Liver (tissue), 9 donors: ENCODE measurements around the gene ZMYND11. TPM values are rescaled to one million over a fixed set of nuclear protein-coding genes. Genes with fewer than 3 reads are reported as not detected.

ENCODE experiments used
- DNase-seq: peaks from one replicate; pipeline ENCODE4 v3.0.0-alpha.2; 2017; ENCODE audit warnings: low spot score
- H3K27ac ChIP-seq, 2 donors: one replicate each; pipeline ENCODE4 v1.7.0; 2013; ENCODE audit warnings: inconsistent platforms in 2 of 2, low read length in 2 of 2, control low read depth in 1 of 2, low read depth in 1 of 2, mild to moderate bottlenecking in 1 of 2
- H3K27me3 ChIP-seq, 4 donors: one replicate each; pipeline versions ENCODE4 v1.6.1 to v1.7.0; 2013; ENCODE audit warnings: low read length in 3 of 4, inconsistent platforms in 1 of 4, mild to moderate bottlenecking in 1 of 4, moderate library complexity in 1 of 4; ENCODE audit not compliant: control insufficient read depth in 4 of 4, insufficient read depth in 4 of 4
- H3K36me3 ChIP-seq, 4 donors: one replicate each; pipeline versions ENCODE4 v1.6.1 to v1.7.0; 2013; ENCODE audit warnings: low read length in 3 of 4, mild to moderate bottlenecking in 3 of 4, low read depth in 1 of 4, moderate library complexity in 1 of 4; ENCODE audit not compliant: control insufficient read depth in 4 of 4, insufficient read depth in 3 of 4
- H3K4me1 ChIP-seq, 4 donors: one replicate each; pipeline versions ENCODE4 v1.6.1 to v1.7.0; 2013; ENCODE audit warnings: low read length in 3 of 4, mild to moderate bottlenecking in 3 of 4, moderate library complexity in 1 of 4; ENCODE audit not compliant: control insufficient read depth in 4 of 4, insufficient read depth in 4 of 4
- H3K4me3 ChIP-seq, 3 donors: one replicate each; pipeline versions ENCODE4 v1.6.1 to v1.7.0; 2013; ENCODE audit warnings: low read length in 3 of 3, control low read depth in 1 of 3, low read depth in 1 of 3, mild to moderate bottlenecking in 1 of 3
- H3K9ac ChIP-seq, 2 donors: one replicate each; pipeline ENCODE4 v1.7.0; 2013; ENCODE audit warnings: low read length in 2 of 2, mild to moderate bottlenecking in 2 of 2, moderate library complexity in 2 of 2, control low read depth in 1 of 2, low read depth in 1 of 2
- H3K9me3 ChIP-seq, 4 donors: one replicate each; pipeline versions ENCODE4 v1.6.1 to v1.7.0; 2013; ENCODE audit warnings: low read length in 3 of 4; ENCODE audit not compliant: control insufficient read depth in 4 of 4
- EGR1 ChIP-seq, 2 donors: IDR thresholded peaks; 2 replicates each; pipeline ENCODE4 v1.6.1; 2016 to 2018; ENCODE audit warnings: antibody characterized with exemption in 2 of 2, low read depth in 2 of 2
- FOXA1 ChIP-seq: IDR thresholded peaks from 2 replicates; pipeline ENCODE4 v1.6.1; 2016; ENCODE audit warnings: antibody characterized with exemption
- FOXA2 ChIP-seq: IDR thresholded peaks from 2 replicates; pipeline ENCODE4 v1.6.1; 2016; ENCODE audit warnings: antibody characterized with exemption
- HNF4A ChIP-seq, 2 donors: conservative IDR thresholded peaks; 2 replicates each; pipeline ENCODE4 v1.6.1; 2016; ENCODE audit warnings: antibody characterized with exemption in 2 of 2, mild to moderate bottlenecking in 2 of 2
- HNF4G ChIP-seq: IDR thresholded peaks from 2 replicates; pipeline ENCODE4 v1.6.1; 2016; ENCODE audit warnings: antibody characterized with exemption
- JUND ChIP-seq, 2 donors: IDR thresholded peaks; 2 replicates each; pipeline ENCODE4 v1.6.1; 2016; ENCODE audit warnings: antibody characterized with exemption in 2 of 2
- MAX ChIP-seq: IDR thresholded peaks from 2 replicates; pipeline ENCODE4 v1.6.1; 2016; ENCODE audit warnings: antibody characterized with exemption
- NR2F2 ChIP-seq: IDR thresholded peaks from 2 replicates; pipeline ENCODE4 v1.6.1; 2016; ENCODE audit warnings: antibody characterized with exemption
- RAD21 ChIP-seq, 2 donors: IDR thresholded peaks; 2 replicates each; pipeline ENCODE4 v1.6.1; 2016; ENCODE audit warnings: antibody characterized with exemption in 2 of 2, mild to moderate bottlenecking in 2 of 2
- RXRA ChIP-seq, 2 donors: IDR thresholded peaks; 2 replicates each; pipeline ENCODE4 v1.6.1; 2017 to 2018; ENCODE audit warnings: antibody characterized with exemption in 2 of 2, mild to moderate bottlenecking in 1 of 2
- SP1 ChIP-seq: IDR thresholded peaks from 2 replicates; pipeline ENCODE4 v1.6.1; 2018; ENCODE audit warnings: antibody characterized with exemption, mild to moderate bottlenecking
- TAF1 ChIP-seq: conservative IDR thresholded peaks from 2 replicates; pipeline ENCODE4 v1.6.1; 2016; ENCODE audit warnings: antibody characterized with exemption, mild to moderate bottlenecking
- YY1 ChIP-seq: IDR thresholded peaks from 2 replicates; pipeline ENCODE4 v1.6.1; 2016; ENCODE audit warnings: antibody characterized with exemption, mild to moderate bottlenecking
- ZBTB33 ChIP-seq: IDR thresholded peaks from 2 replicates; pipeline ENCODE4 v1.6.1; 2016; ENCODE audit warnings: antibody characterized with exemption
- WGBS: extraction: QIAGEN DNeasy Blood & Tissue Kit; methylation state at CpG from one replicate; pipeline ENCODE4 v1.1.7; 2013; 5-methylcytosine and 5-hydroxymethylcytosine counted together
- polyA plus RNA-seq, 2 donors: library from polyadenylated mRNA; stranded (reverse) in 1 of 2; unstranded in 1 of 2; fragments of 200-250 nt in 1 of 2; fragments of >200 nt in 1 of 2; fragmentation: Nextera tagmentation in 1 of 2; extraction: Ambion mirVana in 1 of 2; gene quantifications; one replicate each; pipeline versions ENCODE4 v1.2.1 to v1.2.3, GENCODE V29; 2013 to 2015
- total RNA-seq, 2 donors: library from RNA; depleted of rRNA; stranded (reverse); fragments of >200 nt; gene quantifications; one replicate each; pipeline ENCODE4 v1.2.3, GENCODE V29; 2014
- TF ChIP-seq, protein P1 (sequence below): IDR thresholded peaks from 2 replicates; pipeline ENCODE4 v1.6.1; 2016; ENCODE audit warnings: antibody characterized with exemption
- TF ChIP-seq, protein P2 (sequence below): IDR thresholded peaks from 2 replicates; pipeline ENCODE4 v1.6.1; 2016; ENCODE audit warnings: antibody characterized with exemption, mild to moderate bottlenecking
- TF ChIP-seq, protein P3 (sequence below): fragments of 150-350 bp; IDR thresholded peaks from 2 replicates; pipeline ENCODE4 v1.5.1; 2017; ENCODE audit warnings: improper control_type of control experiment, low read depth, low read length; ENCODE audit not compliant: missing input control
- donor health status: healthy.
- donor health status: healthy.
- donor health status: healthy.
- donor health status: healthy.
- donor health status: healthy.

ZMYND11 gene
- total and polyA plus RNA-seq, 4 donors = 13.2 to 34.3 (median 16.9) TPM

GRCh38 chr10:234708-235406, 99.6 kb downstream of the ZMYND11 start:
- TF ChIP-seq HNF4G (no peak), JUND (IDR thresholded peaks at IDR 0.05) (no peak), TAF1 (no peak), FOXA1 (no peak), RAD21 (IDR thresholded peaks at IDR 0.05) (no peak), ZBTB33 (no peak), MAX (no peak), EGR1 (IDR thresholded peaks at IDR 0.05; ENCODE audit: low read depth in 2 of 2) (no peak), HNF4A (conservative IDR thresholded peaks at IDR 0.05) (no peak), FOXA2 (no peak)
- TF ChIP-seq, protein P1, sequence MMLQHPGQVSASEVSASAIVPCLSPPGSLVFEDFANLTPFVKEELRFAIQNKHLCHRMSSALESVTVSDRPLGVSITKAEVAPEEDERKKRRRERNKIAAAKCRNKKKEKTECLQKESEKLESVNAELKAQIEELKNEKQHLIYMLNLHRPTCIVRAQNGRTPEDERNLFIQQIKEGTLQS = no peak
- TF ChIP-seq, protein P2, sequence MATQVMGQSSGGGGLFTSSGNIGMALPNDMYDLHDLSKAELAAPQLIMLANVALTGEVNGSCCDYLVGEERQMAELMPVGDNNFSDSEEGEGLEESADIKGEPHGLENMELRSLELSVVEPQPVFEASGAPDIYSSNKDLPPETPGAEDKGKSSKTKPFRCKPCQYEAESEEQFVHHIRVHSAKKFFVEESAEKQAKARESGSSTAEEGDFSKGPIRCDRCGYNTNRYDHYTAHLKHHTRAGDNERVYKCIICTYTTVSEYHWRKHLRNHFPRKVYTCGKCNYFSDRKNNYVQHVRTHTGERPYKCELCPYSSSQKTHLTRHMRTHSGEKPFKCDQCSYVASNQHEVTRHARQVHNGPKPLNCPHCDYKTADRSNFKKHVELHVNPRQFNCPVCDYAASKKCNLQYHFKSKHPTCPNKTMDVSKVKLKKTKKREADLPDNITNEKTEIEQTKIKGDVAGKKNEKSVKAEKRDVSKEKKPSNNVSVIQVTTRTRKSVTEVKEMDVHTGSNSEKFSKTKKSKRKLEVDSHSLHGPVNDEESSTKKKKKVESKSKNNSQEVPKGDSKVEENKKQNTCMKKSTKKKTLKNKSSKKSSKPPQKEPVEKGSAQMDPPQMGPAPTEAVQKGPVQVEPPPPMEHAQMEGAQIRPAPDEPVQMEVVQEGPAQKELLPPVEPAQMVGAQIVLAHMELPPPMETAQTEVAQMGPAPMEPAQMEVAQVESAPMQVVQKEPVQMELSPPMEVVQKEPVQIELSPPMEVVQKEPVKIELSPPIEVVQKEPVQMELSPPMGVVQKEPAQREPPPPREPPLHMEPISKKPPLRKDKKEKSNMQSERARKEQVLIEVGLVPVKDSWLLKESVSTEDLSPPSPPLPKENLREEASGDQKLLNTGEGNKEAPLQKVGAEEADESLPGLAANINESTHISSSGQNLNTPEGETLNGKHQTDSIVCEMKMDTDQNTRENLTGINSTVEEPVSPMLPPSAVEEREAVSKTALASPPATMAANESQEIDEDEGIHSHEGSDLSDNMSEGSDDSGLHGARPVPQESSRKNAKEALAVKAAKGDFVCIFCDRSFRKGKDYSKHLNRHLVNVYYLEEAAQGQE = no peak
- TF ChIP-seq, protein P3, sequence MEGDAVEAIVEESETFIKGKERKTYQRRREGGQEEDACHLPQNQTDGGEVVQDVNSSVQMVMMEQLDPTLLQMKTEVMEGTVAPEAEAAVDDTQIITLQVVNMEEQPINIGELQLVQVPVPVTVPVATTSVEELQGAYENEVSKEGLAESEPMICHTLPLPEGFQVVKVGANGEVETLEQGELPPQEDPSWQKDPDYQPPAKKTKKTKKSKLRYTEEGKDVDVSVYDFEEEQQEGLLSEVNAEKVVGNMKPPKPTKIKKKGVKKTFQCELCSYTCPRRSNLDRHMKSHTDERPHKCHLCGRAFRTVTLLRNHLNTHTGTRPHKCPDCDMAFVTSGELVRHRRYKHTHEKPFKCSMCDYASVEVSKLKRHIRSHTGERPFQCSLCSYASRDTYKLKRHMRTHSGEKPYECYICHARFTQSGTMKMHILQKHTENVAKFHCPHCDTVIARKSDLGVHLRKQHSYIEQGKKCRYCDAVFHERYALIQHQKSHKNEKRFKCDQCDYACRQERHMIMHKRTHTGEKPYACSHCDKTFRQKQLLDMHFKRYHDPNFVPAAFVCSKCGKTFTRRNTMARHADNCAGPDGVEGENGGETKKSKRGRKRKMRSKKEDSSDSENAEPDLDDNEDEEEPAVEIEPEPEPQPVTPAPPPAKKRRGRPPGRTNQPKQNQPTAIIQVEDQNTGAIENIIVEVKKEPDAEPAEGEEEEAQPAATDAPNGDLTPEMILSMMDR = no peak
- H3K4me1 ChIP-seq = peaks cover 0 to 1% (median 0%) of the 10 kb centered on the region in 4 donors
- no peaks in the 10 kb centered on the region for H3K9me3 ChIP-seq
- H3K36me3 ChIP-seq = peaks cover 0 to 12% (median 5%) of the 10 kb centered on the region in 4 donors
- WGBS = 95% methylated on average over 9 of the region's 9 CpGs
- H3K9ac ChIP-seq = no peak overlapping the region
- no peak overlapping the region for H3K4me3 ChIP-seq
- H3K27ac ChIP-seq = no peak overlapping the region
- no peak for DNase-seq
- H3K27me3 ChIP-seq = no peaks in the 10 kb centered on the region

GRCh38 chr10:235915-236314, 100.7 kb downstream of the ZMYND11 start:
- Histone ChIP-seq H3K36me3 (peaks cover 0 to 13% (median 10%) of the 10 kb centered on the region in 4 donors), H3K9me3 (no peaks in the 10 kb centered on the region), H3K9ac (no peak overlapping the region), H3K4me3 (no peak overlapping the region), H3K27me3 (no peaks in the 10 kb centered on the region), H3K27ac (no peak overlapping the region), H3K4me1 (no peaks in the 10 kb centered on the region)
- WGBS = 80% methylated on average over 3 of the region's 3 CpGs
- DNase-seq = no peak
- no peak for TF ChIP-seq EGR1 (IDR thresholded peaks at IDR 0.05; ENCODE audit: low read depth in 2 of 2)
- no peak for TF ChIP-seq RXRA (IDR thresholded peaks at IDR 0.05)
- no peak for TF ChIP-seq MAX
- TF ChIP-seq, protein P2 = no peak
- no peak for TF ChIP-seq YY1
- TF ChIP-seq JUND (IDR thresholded peaks at IDR 0.05) = no peak
- no peak for TF ChIP-seq RAD21 (IDR thresholded peaks at IDR 0.05)
- TF ChIP-seq TAF1 = no peak
- TF ChIP-seq, protein P3 = no peak
- TF ChIP-seq NR2F2 = no peak
- TF ChIP-seq FOXA1 = no peak
- no peak for TF ChIP-seq SP1
